ENCODE results near the gene ACAP1.

ACAP1 gene, protein sequence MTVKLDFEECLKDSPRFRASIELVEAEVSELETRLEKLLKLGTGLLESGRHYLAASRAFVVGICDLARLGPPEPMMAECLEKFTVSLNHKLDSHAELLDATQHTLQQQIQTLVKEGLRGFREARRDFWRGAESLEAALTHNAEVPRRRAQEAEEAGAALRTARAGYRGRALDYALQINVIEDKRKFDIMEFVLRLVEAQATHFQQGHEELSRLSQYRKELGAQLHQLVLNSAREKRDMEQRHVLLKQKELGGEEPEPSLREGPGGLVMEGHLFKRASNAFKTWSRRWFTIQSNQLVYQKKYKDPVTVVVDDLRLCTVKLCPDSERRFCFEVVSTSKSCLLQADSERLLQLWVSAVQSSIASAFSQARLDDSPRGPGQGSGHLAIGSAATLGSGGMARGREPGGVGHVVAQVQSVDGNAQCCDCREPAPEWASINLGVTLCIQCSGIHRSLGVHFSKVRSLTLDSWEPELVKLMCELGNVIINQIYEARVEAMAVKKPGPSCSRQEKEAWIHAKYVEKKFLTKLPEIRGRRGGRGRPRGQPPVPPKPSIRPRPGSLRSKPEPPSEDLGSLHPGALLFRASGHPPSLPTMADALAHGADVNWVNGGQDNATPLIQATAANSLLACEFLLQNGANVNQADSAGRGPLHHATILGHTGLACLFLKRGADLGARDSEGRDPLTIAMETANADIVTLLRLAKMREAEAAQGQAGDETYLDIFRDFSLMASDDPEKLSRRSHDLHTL

DNA sequence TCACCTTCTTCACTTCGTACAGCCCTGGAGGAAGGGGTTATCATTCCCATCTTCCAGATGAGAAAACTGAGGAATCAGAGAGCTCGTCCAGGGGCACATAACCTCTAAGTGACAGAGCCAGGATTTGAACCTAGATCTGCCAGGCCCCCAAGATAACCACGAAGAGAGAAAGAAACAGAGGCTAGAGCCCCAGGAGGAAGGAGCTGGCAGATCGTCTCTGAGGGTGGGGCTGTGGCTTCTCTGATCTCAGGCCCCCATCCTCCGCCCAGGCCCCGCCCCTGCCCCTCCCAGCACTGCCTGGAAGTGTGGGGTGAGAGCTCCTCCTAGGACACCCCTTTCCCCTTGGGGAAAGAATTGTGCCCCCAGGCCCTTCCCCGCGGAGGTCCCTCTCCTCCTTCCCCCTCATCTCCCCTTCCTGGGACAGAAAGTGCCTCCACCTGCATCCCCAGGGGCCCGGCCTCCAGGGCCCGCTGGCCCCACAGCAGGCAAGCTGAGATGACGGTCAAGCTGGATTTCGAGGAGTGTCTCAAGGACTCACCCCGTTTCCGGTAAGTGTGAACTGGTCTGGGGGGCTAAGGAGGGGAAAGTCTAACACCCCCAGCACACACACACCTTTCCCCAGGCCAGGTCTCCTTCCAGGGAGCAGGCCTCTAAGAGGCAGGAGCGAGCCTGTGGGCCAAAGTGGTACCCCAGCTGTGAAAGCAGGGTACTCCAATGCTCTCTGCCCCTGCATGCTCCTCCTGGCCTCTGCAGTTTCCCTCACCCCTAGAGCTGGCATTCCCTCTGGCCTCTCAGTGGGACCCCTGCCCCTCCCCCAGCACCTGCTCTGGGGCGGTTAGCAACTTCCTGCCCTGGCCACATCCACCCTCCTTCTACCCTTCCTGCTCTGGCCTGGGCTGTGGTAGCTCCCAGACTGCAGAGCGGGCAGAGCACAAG, at the start of gene ACAP1:
Gene ACAP1, plus strand, starts transcription at position 290 of the 936 bp plus-strand sequence. Its CDS starts 206 bp downstream, at position 496.
- H3K4me3 ChIP-seq (ENCODE audit: low read depth, low read length): peak within 1 kb of the TSS; percentile 77
- TF ChIP-seq, protein P1, sequence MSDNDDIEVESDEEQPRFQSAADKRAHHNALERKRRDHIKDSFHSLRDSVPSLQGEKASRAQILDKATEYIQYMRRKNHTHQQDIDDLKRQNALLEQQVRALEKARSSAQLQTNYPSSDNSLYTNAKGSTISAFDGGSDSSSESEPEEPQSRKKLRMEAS (IDR thresholded peaks at IDR 0.05; ENCODE audit: low read depth, low read length): peak; percentile 54
- TF ChIP-seq, protein P2, sequence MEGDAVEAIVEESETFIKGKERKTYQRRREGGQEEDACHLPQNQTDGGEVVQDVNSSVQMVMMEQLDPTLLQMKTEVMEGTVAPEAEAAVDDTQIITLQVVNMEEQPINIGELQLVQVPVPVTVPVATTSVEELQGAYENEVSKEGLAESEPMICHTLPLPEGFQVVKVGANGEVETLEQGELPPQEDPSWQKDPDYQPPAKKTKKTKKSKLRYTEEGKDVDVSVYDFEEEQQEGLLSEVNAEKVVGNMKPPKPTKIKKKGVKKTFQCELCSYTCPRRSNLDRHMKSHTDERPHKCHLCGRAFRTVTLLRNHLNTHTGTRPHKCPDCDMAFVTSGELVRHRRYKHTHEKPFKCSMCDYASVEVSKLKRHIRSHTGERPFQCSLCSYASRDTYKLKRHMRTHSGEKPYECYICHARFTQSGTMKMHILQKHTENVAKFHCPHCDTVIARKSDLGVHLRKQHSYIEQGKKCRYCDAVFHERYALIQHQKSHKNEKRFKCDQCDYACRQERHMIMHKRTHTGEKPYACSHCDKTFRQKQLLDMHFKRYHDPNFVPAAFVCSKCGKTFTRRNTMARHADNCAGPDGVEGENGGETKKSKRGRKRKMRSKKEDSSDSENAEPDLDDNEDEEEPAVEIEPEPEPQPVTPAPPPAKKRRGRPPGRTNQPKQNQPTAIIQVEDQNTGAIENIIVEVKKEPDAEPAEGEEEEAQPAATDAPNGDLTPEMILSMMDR (IDR thresholded peaks at IDR 0.05; ENCODE audit: low read depth, low read length): no peak
- 0 out of 2 replicates have a peak, but pooled peaks have one; percentile 54 for TF ChIP-seq MYC (IDR thresholded peaks at IDR 0.05; ENCODE audit: low read depth, low read length)
- no peak for TF ChIP-seq POLR2A (IDR thresholded peaks at IDR 0.05; ENCODE audit: extremely low read depth, insufficient read length)
- peak; percentile 83 for DNase-seq (ENCODE audit: low read depth)

DNA sequence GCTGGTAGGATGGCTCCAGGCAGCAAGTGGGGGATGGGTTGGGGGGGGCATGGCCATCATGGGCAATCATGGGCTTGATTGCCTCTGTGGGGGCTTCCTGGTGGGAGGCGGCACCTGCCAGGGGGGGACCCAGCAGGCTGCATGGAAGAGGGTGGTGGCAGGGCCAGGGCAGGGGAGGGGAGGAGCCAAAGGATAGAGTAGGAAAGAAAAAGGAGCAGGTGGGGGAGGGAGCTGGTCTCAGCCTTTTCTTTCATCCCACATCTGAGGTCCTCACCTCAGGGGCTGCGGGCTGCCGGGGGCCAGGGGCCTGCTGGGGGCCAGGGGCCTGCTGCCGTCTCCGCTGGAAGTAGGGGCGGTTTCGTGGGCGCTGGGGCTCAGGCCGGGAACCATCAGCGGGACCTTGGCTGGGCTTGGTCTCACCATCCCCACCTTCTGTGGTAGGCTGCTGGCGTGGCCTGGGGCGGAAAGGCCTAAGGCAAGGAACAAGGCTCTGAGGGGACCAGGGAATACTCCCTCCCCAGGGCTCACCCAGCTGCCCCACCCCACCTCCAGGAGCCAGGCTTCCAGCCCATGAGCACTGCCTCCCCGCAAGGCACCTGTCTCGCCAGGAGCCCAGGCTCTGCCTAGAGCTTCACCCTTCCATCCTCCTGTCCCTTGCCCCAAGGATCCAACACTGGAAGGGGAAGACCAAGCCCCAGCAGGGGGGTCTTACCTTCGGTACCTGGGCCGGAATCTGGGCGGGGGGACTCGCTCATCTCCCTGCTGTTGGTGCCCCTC, 46.9 kb upstream of the ACAP1 start:
- TF ChIP-seq MYC (IDR thresholded peaks at IDR 0.05; ENCODE audit: low read depth, low read length) (no peak), POLR2A (IDR thresholded peaks at IDR 0.05; ENCODE audit: extremely low read depth, insufficient read length) (no peak)
- TF ChIP-seq, protein P1 (IDR thresholded peaks at IDR 0.05; ENCODE audit: low read depth, low read length): no peak
- TF ChIP-seq, protein P2 (IDR thresholded peaks at IDR 0.05; ENCODE audit: low read depth, low read length): no peak
- H3K4me3 ChIP-seq (ENCODE audit: low read depth, low read length): no peak overlapping the region
- no peak for DNase-seq (ENCODE audit: low read depth)

DNA sequence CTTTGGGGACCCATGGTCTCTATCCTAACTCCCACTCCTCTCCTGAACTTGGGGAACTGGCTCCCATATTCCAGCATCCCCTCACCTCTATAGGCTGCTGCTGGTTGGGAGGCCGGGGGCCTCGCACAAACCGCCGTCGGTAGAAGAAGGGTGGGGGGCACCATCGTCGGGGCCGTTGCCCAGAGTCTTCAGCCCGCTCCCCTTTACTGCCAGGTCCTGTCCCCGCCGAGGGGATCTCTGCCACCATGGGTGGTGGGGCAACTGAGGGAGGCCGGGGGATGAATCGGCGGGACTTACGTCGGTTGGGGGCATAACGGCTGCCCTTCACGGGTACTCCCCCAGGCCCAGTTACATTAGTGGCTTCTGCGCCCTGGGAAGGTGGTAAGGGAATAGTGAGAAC, 46.2 kb upstream of the ACAP1 start:
- TF ChIP-seq POLR2A (IDR thresholded peaks at IDR 0.05; ENCODE audit: extremely low read depth, insufficient read length) (no peak), MYC (IDR thresholded peaks at IDR 0.05; ENCODE audit: low read depth, low read length) (no peak)
- TF ChIP-seq, protein P2 (IDR thresholded peaks at IDR 0.05; ENCODE audit: low read depth, low read length): no peak
- TF ChIP-seq, protein P1 (IDR thresholded peaks at IDR 0.05; ENCODE audit: low read depth, low read length): no peak
- H3K4me3 ChIP-seq (ENCODE audit: low read depth, low read length): no peak overlapping the region
- DNase-seq (ENCODE audit: low read depth): no peak

DNA sequence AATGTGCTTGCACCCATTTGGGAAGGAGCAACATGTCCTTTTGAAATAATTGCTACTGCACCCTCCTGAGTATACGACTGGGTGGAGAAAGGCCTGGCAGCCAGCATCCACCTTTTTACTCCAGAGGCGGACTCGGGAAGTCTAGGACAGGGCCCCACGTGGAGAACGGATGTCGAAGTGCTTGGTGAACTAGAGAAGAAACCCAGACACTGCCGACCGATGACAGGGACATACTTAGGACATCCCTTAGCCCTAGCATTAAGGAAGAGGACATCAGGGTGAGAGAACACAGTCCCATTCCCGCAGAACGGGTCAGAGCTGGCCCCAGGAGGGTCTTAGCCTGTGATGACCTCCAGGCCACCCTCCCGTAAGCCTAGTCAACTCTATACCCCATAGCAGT, 45.6 kb upstream of the ACAP1 start:
- H3K4me3 ChIP-seq (ENCODE audit: low read depth, low read length): no peak overlapping the region
- no peak for TF ChIP-seq POLR2A (IDR thresholded peaks at IDR 0.05; ENCODE audit: extremely low read depth, insufficient read length)
- no peak for TF ChIP-seq MYC (IDR thresholded peaks at IDR 0.05; ENCODE audit: low read depth, low read length)
- TF ChIP-seq, protein P2 (IDR thresholded peaks at IDR 0.05; ENCODE audit: low read depth, low read length): no peak
- TF ChIP-seq, protein P1 (IDR thresholded peaks at IDR 0.05; ENCODE audit: low read depth, low read length): no peak
- no peak for DNase-seq (ENCODE audit: low read depth)
